ENCODE data around the gene C12orf60. TPM values are rescaled to one million over a fixed set of nuclear protein-coding genes. Genes with fewer than 3 reads are reported as not detected.

C12orf60 gene
- total RNA-seq, 3 donors from 2014 or later = 1.4 to 2.4 (median 1.6) TPM

DNA sequence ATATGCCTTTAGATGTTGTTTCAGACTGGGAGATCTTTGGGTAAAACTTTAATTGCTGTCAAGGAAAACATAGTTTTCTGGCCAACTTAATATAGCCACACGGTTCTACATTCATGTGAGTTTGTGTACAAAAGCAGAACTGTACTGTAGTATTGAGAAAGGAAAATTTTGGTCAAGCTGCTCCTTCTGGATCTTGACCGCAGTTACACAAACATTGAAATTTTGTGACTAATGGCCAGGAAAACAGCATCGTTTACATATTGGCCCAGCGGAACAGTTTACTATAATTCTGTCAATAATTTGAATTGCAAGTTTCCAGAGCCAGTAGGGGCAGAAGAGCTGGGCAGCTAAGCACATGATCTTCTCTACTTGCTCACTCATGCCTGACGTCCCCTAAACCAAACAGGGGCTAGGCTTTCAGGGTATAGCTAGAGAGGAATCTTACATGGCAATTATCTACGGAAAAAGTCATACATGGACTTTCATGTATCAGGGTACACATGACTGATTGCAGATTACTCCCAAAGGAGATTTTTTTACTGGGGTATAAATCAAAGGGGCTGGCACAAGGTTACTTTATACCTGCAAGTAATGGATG lies 51.2 kb downstream of the C12orf60 start:
- ATAC-seq (no peak), DNase-seq (no peak)
- Mint-ChIP-seq H3K9me3 (peaks cover 6% of the 10 kb centered on the region), H3K4me3 (no peak overlapping the region), H3K4me1 (ENCODE audit: low read depth) (no peaks in the 10 kb centered on the region), H3K27me3 (ENCODE audit: low read depth) (no peaks in the 10 kb centered on the region), H3K36me3 (ENCODE audit: insufficient read depth) (no peaks in the 10 kb centered on the region)

DNA sequence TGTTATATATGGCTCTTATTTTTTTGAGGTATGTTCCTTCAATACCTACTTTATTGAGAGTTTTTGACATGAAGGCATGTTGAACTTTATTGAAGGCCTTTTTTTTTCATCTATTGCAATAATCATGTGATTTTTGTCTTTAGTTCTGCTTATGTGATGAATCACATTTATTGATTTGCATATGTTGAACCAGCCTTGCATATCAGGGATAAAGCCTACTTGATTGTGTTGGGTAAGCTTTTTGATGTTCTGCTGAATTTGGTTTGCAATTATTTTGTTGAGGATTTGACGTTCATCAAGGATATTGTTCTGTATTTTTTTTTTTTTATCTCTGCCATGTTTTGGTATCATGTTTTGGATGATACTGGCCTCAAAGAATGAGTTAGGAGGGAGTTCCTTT lies 55.0 kb downstream of the C12orf60 start:
- ATAC-seq = no peak
- DNase-seq = no peak
- Mint-ChIP-seq H3K9me3 (peaks cover 14% of the 10 kb centered on the region), H3K4me3 (no peak overlapping the region), H3K27me3 (ENCODE audit: low read depth) (no peaks in the 10 kb centered on the region), H3K36me3 (ENCODE audit: insufficient read depth) (peaks cover 2% of the 10 kb centered on the region), H3K4me1 (ENCODE audit: low read depth) (no peaks in the 10 kb centered on the region)

DNA sequence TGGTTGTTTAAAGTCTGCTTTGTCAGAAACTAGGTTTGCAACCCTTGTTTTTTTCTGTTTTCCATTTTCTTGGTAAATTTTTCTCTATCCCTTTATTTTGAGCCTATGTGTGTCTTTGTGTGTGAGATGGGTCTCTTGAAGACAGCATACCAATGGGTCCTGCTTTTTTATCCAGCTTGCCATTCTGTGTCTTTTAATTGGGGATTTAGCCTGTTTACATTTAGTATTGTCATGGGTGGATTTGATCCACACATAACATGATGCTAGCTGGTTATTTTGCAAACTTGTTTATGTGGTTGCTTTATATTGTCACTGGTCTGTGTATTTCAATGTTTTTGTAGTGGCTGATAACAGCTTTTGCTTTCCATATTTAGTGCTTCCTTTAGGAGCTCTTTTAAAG lies 57.0 kb downstream of the C12orf60 start:
- H3K4me1 Mint-ChIP-seq (ENCODE audit: low read depth) = no peaks in the 10 kb centered on the region
- H3K9me3 Mint-ChIP-seq = peaks cover 14% of the 10 kb centered on the region
- ATAC-seq (no peak), DNase-seq (no peak)
- H3K27me3 Mint-ChIP-seq (ENCODE audit: low read depth) = no peaks in the 10 kb centered on the region
- no peak overlapping the region for H3K4me3 Mint-ChIP-seq
- peaks cover 2% of the 10 kb centered on the region for H3K36me3 Mint-ChIP-seq (ENCODE audit: insufficient read depth)

DNA sequence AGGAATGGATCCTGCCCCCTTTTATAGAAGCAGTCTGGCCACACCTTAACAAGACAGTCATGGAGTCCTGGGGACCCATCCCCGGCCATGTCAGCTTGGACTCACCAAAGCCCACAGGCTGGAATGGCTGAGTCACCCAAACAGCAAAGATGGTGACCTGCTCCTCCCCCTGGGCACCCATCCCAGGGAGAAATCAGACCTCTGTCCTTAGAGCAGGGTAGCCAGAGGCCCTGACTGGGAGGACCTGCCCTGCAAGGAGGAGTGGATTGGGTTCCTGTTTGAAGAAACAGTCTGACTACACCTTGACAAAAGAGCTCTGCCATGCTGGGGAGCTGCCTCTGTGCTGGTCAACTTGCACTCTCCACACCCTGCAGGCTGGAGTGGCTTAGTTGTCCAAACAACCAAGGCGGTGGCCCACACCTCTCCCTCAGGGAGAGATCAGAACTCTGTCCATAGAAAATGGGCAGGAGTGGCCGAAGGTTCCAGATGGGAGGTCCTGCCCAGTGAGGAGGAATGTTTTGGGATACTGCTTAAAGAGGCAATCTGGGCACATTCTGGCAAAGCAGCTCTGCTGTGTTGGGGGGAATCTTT lies 65.5 kb downstream of the C12orf60 start:
- Mint-ChIP-seq H3K9me3 (peaks cover 6% of the 10 kb centered on the region), H3K36me3 (ENCODE audit: insufficient read depth) (peaks cover 1% of the 10 kb centered on the region), H3K4me3 (no peak overlapping the region), H3K27me3 (ENCODE audit: low read depth) (peaks cover 6% of the 10 kb centered on the region), H3K4me1 (ENCODE audit: low read depth) (no peaks in the 10 kb centered on the region)
- DNase-seq (no peak), ATAC-seq (no peak)

DNA sequence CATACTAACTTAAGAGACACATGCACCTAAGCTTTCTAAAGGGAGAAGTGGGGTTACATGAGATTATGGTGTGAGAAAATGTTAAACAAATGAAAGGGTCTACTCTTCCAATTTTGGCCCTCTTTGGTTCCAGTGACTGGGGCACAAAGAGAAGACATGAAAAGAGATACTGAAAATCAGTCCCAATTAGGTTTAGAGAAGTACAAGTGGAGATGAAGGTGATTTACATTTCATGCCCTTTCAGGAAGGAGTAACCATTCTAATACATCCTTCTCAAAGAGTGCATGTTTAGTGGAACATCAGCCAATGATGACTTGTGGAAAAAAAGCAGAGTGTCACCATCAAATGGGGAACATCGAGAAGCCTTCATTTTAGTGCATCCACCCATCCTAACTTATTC lies 67.8 kb downstream of the C12orf60 start:
- peaks cover 6% of the 10 kb centered on the region for H3K27me3 Mint-ChIP-seq (ENCODE audit: low read depth)
- H3K36me3 Mint-ChIP-seq (ENCODE audit: insufficient read depth) = peaks cover 1% of the 10 kb centered on the region
- H3K4me3 Mint-ChIP-seq = no peak overlapping the region
- no peak for DNase-seq
- peaks cover 6% of the 10 kb centered on the region for H3K9me3 Mint-ChIP-seq
- ATAC-seq = no peak
- no peaks in the 10 kb centered on the region for H3K4me1 Mint-ChIP-seq (ENCODE audit: low read depth)

DNA sequence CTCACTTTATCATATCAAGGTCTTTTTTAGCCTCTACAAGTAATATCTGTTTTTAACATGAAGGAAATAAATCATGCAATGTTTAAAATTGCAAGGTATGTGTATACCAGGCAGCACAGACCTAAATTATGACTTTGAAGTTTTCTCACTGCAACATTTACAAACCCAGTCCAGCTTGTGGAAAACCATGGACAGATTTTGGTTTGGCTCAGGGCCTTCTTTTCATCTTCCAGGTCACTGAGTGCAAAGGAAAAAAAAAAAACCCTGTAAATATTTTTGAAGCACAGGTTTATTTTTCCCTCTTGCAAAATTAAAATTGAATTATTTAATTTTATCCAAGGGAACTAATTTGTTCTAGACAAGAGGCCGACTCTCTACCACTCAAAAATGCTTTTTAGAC lies 68.4 kb downstream of the C12orf60 start:
- DNase-seq = no peak
- Mint-ChIP-seq H3K36me3 (ENCODE audit: insufficient read depth) (peaks cover 1% of the 10 kb centered on the region), H3K4me1 (ENCODE audit: low read depth) (no peaks in the 10 kb centered on the region), H3K9me3 (peaks cover 6% of the 10 kb centered on the region), H3K27me3 (ENCODE audit: low read depth) (peaks cover 6% of the 10 kb centered on the region), H3K4me3 (no peak overlapping the region)
- no peak for ATAC-seq

DNA sequence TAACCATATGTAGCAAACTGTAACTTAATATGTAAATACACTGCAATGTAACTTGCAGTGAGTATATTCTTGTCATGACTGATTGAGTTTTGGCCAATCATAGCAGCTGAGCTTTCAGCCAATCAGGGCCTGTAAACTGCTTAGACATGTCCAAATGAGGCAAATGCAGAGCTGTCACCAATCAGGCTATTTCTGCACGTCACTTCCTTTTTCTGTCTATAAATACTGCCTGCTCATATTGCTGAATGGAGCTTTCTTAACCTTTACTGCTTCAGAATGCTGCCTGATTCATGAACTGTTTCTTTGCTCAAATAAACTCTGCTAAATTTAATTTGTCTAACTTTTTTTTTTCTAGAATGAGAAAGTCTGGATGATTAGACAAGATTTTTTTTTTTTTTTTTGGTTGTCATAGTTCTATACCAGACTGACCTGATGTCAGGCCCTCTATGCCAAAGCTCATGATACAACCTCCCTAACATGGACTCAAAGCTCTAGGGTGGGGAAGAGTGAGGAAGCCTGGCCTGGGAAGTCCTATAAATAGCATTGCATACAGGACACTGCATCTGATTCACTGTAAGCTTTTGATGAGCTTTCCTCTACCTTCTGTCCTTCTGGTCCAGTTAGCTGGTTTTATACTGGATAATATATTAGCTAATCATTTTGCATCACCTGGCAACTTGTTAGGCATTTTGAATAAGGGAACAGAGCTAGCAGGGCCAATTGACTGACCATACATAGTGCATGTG lies 70.1 kb downstream of the C12orf60 start:
- Mint-ChIP-seq H3K9me3 (no peaks in the 10 kb centered on the region), H3K4me3 (no peak overlapping the region), H3K4me1 (ENCODE audit: low read depth) (no peaks in the 10 kb centered on the region), H3K27me3 (ENCODE audit: low read depth) (peaks cover 3% of the 10 kb centered on the region), H3K36me3 (ENCODE audit: insufficient read depth) (no peaks in the 10 kb centered on the region)
- ATAC-seq = no peak
- DNase-seq = no peak

Other genes with a start within 250 kb of the C12orf60 start
- gene PLBD1, start 235.8 kb upstream of the C12orf60 start, total RNA-seq = under 1 TPM in 2 of 3 donors, not detected in 1; 0.13 to 0.43 TPM
- gene GUCY2C, start 107.1 kb upstream of the C12orf60 start, total RNA-seq = not detected
- gene WBP11, start 192 bp upstream of the C12orf60 start, total RNA-seq = 100 to 1,000 TPM; 133 to 146 (median 140) TPM
- gene SMCO3, start 10.5 kb downstream of the C12orf60 start, total RNA-seq = not detected
- not detected for gene ART4, start 39.9 kb downstream of the C12orf60 start, total RNA-seq
- under 1 TPM in 2 of 3 donors, not detected in 1; 0.52 to 0.55 TPM for gene MGP, start 82.2 kb downstream of the C12orf60 start, total RNA-seq
- under 1 TPM; 0.24 to 0.35 (median 0.25) TPM for gene ERP27, start 134.9 kb downstream of the C12orf60 start, total RNA-seq
- gene ARHGDIB, start 157.9 kb downstream of the C12orf60 start, total RNA-seq = 100 to 1,000 TPM; 241 to 278 (median 247) TPM
- not detected for gene PDE6H, start 169.4 kb downstream of the C12orf60 start, total RNA-seq